Colon (tissue), 2 donors: ENCODE measurements around the gene SIK1.
"Not testable (repeated sequence)": the region's sequence is repeated elsewhere in the genome, so short reads cannot be mapped to it uniquely, and the experiment has no call there.

Experiments used
- FAIRE-seq: peaks from 2 replicates; lab custom pipeline; 2012; peaks lifted over from hg19 to GRCh38; lab: Jason Lieb, UNC
- donor health status: control.
- donor health status: control.

The SIK1 gene

GRCh38 chr21:43426404-43427241, at the start of gene SIK1:
SIK1 (minus strand) TSS chr21:43427131; CDS start chr21:43426178, 953 bp downstream.
- not testable (repeated sequence) for FAIRE-seq

GRCh38 chr21:43471597-43472242, 44.8 kb upstream of the SIK1 start:
- not testable (repeated sequence) for FAIRE-seq

GRCh38 chr21:43469719-43470458, 43.0 kb upstream of the SIK1 start:
- not testable (repeated sequence) for FAIRE-seq

- no peak for FAIRE-seq
These were observed 40.9 kb upstream of the SIK1 start for GRCh38 chr21:43467785-43468184.

- not testable (repeated sequence) for FAIRE-seq
These were observed 38.2 kb upstream of the SIK1 start for GRCh38 chr21:43465159-43465558.

GRCh38 chr21:43463498-43464261, 36.7 kb upstream of the SIK1 start:
- not testable (repeated sequence) for FAIRE-seq

- not testable (repeated sequence) for FAIRE-seq
These were observed 36.0 kb upstream of the SIK1 start for GRCh38 chr21:43462932-43463331.

GRCh38 chr21:43460475-43460874, 33.5 kb upstream of the SIK1 start:
- FAIRE-seq, result not testable (repeated sequence)

GRCh38 chr21:43458995-43459394, 32.1 kb upstream of the SIK1 start:
- FAIRE-seq, result not testable (repeated sequence)

GRCh38 chr21:43456616-43457314, 29.8 kb upstream of the SIK1 start:
- not testable (repeated sequence) for FAIRE-seq

- FAIRE-seq, result not testable (repeated sequence)
These were observed 28.8 kb upstream of the SIK1 start for GRCh38 chr21:43455717-43456116.

GRCh38 chr21:43454176-43454575, 27.2 kb upstream of the SIK1 start:
- not testable (repeated sequence) for FAIRE-seq

- not testable (repeated sequence) for FAIRE-seq
These were observed 24.9 kb upstream of the SIK1 start for GRCh38 chr21:43451850-43452249.

GRCh38 chr21:43450287-43450686, 23.4 kb upstream of the SIK1 start:
- not testable (repeated sequence) for FAIRE-seq

- FAIRE-seq, result not testable (repeated sequence)
These were observed 20.5 kb upstream of the SIK1 start for GRCh38 chr21:43447353-43447977.

- FAIRE-seq, result not testable (repeated sequence)
These were observed 19.5 kb upstream of the SIK1 start for GRCh38 chr21:43446277-43446932.

GRCh38 chr21:43444524-43444923, 17.6 kb upstream of the SIK1 start:
- not testable (repeated sequence) for FAIRE-seq

- FAIRE-seq, result not testable (repeated sequence)
These were observed 15.6 kb upstream of the SIK1 start for GRCh38 chr21:43442571-43442970.

GRCh38 chr21:43440835-43441727, 14.2 kb upstream of the SIK1 start:
- peak; percentile 10 for FAIRE-seq
